Measurements from ENCODE around the gene ZNF236.

GRCh38 chr18:76913583-76913982 lies 91.2 kb downstream of the ZNF236 start:
- TF ChIP-seq EZH2 (IDR thresholded peaks at IDR 0.05; ENCODE audit: borderline replicate concordance) (no peak), CTCF (IDR thresholded peaks at IDR 0.05; ENCODE audit: poor library complexity) (no peak)
